Putamen (tissue), 1 donor: ENCODE results near the gene EBF3.

ENCODE experiments used
- DNase-seq: peaks from one replicate; pipeline ENCODE4 v3.0.0-alpha.2; 2016; ENCODE audit warnings: low spot score

Gene EBF3

GRCh38 chr10:129796710-129797420 is 167.2 kb downstream of the EBF3 start:
- no peak for DNase-seq

DNA sequence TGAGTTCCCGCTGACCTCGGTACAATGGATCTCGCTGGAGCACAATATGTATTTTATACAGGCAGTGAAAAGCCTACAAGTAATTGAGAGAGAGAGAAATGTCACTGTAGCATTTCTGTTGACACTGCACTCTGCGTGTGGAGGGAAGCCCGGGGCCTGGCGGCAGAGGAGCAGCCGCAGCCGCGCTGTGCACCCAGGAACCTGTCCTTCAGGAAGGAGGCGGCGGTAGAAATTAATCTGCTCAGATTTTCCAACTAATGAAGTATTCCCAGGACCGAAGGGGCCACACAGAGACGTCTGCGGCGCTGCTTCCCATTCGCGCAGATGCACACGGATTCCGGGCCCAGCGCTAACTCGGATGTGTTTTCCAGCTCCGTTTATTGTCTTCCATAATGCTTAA is 170.1 kb downstream of the EBF3 start:
- no peak for DNase-seq

- DNase-seq = no peak
Measured at GRCh38 chr10:129793479-129793878, 170.6 kb downstream of the EBF3 start.

DNA sequence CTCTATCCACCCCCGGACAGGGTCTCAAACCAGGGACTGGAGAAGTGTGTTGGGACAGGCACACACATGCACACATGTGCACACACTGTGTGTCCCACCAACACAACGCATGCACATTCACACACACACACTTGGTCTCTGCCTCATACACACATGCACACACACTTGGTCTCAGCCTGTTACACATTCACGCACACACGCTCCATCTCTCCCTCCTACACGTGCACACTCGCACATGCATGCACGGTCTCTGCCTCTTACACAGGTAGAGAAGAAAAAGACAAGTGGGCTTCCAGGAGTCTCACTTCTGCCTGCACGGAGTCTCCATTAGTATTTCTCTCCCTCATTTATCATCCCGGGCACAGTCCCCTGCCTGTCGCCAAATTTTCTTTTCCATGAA is 171.2 kb downstream of the EBF3 start:
- no peak for DNase-seq

DNA sequence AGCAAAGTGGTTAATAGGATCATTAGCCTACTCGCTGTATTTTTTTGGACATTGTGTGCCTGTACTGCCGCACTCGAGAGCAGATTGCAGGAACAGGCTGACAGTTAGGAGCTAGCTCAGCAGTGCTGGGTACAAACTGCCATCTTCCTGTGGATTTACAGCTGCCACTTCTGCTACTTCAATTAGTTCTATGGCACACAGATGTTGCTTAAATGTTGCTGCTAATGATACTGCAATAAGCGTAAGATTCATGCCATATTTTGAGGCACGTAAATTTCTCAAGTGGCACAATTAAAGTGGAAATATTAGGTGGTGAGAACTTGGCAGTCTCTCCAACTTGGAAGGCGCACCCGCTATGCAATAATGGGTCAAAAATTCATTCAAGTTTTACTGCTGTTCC is 171.9 kb downstream of the EBF3 start:
- no peak for DNase-seq

- no peak for DNase-seq
Measured at GRCh38 chr10:129790715-129791446, 173.2 kb downstream of the EBF3 start.

- DNase-seq = no peak
Measured at GRCh38 chr10:129788215-129788614, 175.9 kb downstream of the EBF3 start.

DNA sequence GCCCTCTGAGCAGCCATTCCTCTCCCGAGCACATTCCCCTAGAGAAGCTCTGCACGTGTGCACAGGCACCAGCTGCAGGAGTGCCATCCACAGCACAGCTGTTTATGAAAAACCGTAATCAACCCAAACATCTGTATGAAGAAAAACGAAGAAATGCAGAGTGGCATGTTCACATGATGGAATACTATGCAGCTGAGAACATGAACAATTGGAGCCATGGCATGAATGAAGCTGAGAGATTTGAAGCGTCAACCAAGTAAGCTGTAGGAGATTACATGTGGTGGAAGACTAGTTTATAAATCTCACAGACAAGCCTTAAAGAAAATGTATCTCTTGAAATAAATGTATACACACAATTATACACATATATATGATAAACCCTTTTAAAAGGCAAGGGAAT is 176.5 kb downstream of the EBF3 start:
- no peak for DNase-seq

DNA sequence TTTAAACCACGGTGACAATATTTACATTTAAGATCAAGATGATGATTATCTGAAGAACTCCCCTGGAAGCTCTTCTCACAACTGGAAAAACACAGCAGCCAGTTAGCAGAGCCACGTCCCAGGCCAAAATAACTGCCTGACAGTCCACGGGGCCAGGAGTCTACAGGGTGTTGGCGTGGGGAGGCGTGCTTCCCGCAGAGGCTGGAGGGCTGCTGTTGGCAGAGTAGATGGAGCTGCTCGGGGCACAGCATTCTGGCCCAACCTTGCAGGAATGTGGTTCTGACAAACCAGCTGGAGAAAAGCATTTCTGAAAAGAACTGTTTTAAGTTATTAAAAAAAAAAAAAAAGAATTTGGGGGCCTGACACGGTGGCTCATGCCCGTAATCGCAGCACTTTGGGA is 177.9 kb downstream of the EBF3 start:
- no peak for DNase-seq

DNA sequence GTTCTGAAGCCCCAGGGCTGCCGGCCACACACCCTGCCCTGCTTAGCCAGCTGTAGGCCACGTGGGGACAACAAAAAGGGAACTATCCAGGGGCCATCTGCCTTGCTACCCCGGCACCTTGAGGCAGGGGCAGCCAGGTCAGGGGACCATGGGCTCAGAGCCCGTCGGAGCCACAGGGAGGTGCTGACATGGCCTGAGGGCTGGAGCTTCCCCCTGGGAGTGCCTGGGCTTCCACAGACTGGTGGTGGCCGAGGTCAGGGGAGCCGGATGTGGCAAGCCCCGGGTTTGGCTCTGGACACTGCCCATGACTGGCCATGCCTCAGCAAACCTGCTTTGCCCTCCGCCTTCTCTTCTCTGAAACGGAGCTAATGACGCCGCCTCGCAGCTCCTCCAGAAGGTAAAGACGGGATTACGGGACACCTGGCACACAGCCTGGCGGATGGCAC is 178.5 kb downstream of the EBF3 start:
- DNase-seq = no peak
